H1 (cell line): ENCODE measurements around the gene SLC25A45. TPM values are rescaled to one million over a fixed set of nuclear protein-coding genes. Genes with fewer than 3 reads are reported as not detected.
A peak's percentile ranks its signal among the peaks of the same experiment; 100 is the strongest.

Experiments used
- ASH2L ChIP-seq: fragments of 200-600, 300-600 bp; sonication (generic); IDR thresholded peaks from one replicate; pipeline ENCODE4 v1.7.1; 2017; ENCODE audit warnings: low read length
- BACH1 ChIP-seq: IDR thresholded peaks from 2 replicates; pipeline ENCODE4 v1.6.1; 2012; ENCODE audit warnings: low read length, improper control_type of control experiment
- CHD2 ChIP-seq: IDR thresholded peaks from 2 replicates; pipeline ENCODE4 v1.6.1; 2012; ENCODE audit warnings: low read length, improper control_type of control experiment
- CREB1 ChIP-seq: IDR thresholded peaks from 2 replicates; pipeline ENCODE4 v1.6.1; 2012; ENCODE audit warnings: inconsistent platforms
- EP300 ChIP-seq, 2 experiments: IDR thresholded peaks; 1 replicate in 1 of 2; 2 replicates in 1 of 2; pipeline ENCODE4 v1.6.1; 2011 to 2012; ENCODE audit warnings: low read depth in 2 of 2, low read length in 2 of 2, mild to moderate bottlenecking in 2 of 2, borderline replicate concordance in 1 of 2, inconsistent platforms in 1 of 2, moderate library complexity in 1 of 2
- EZH2 ChIP-seq: fragments of 200-600 bp; sonication (generic); IDR thresholded peaks from 2 replicates; pipeline ENCODE4 v1.7.1; 2012; ENCODE audit warnings: low read depth, mild to moderate bottlenecking, moderate library complexity, low read length, inconsistent platforms; ENCODE audit not compliant: severe bottlenecking
- HDAC2 ChIP-seq, 2 experiments: fragments of 300-600 bp in 1 of 2; sonication (generic) in 1 of 2; IDR thresholded peaks; 2 replicates each; pipeline ENCODE4 v1.6.1; 2011 to 2012; ENCODE audit warnings: low read depth in 2 of 2, low read length in 2 of 2, mild to moderate bottlenecking in 2 of 2, moderate library complexity in 2 of 2, borderline replicate concordance in 1 of 2, inconsistent platforms in 1 of 2
- HDAC6 ChIP-seq: IDR thresholded peaks from one replicate; pipeline ENCODE4 v1.7.1; 2012; ENCODE audit warnings: low read depth, mild to moderate bottlenecking, inconsistent platforms, low read length, moderate library complexity
- PHF8 ChIP-seq: fragments of 200-600 bp; sonication (generic); conservative IDR thresholded peaks from 2 replicates; pipeline ENCODE4 v1.7.1; 2012; ENCODE audit warnings: low read depth, mild to moderate bottlenecking, inconsistent platforms, low read length, moderate library complexity
- POLR2AphosphoS5 ChIP-seq: IDR thresholded peaks from 2 replicates; pipeline ENCODE4 v1.6.1; 2011; ENCODE audit warnings: low read depth, low read length
- RBBP5 ChIP-seq: IDR thresholded peaks from 2 replicates; pipeline ENCODE4 v1.7.1; 2012; ENCODE audit warnings: low read depth, mild to moderate bottlenecking, inconsistent platforms, low read length, moderate library complexity, borderline replicate concordance
- RXRA ChIP-seq: IDR thresholded peaks from 2 replicates; pipeline ENCODE4 v1.6.1; 2011; ENCODE audit warnings: low read depth, mild to moderate bottlenecking, low read length, moderate library complexity; ENCODE audit not compliant: insufficient read depth
- SAP30 ChIP-seq: fragments of 300-600 bp; sonication (generic); IDR thresholded peaks from 2 replicates; pipeline ENCODE4 v1.7.1; 2012; ENCODE audit warnings: low read length, moderate library complexity, mild to moderate bottlenecking, inconsistent platforms; ENCODE audit not compliant: insufficient read depth, insufficient replicate concordance
- SIRT6 ChIP-seq: IDR thresholded peaks from one replicate; pipeline ENCODE4 v1.7.1; 2012; ENCODE audit warnings: low read length, inconsistent platforms
- TAF7 ChIP-seq: optimal IDR thresholded peaks from 2 replicates; pipeline ENCODE3; 2011; ENCODE audit warnings: low read depth, mild to moderate bottlenecking, inconsistent platforms, low read length, moderate library complexity, borderline replicate concordance
- TBP ChIP-seq: IDR thresholded peaks from 2 replicates; pipeline ENCODE4 v1.6.1; 2011; ENCODE audit warnings: low read depth, low read length, improper control_type of control experiment
- TCF12 ChIP-seq: IDR thresholded peaks from 2 replicates; pipeline ENCODE4 v1.6.1; 2011; ENCODE audit warnings: low read depth, mild to moderate bottlenecking, low read length
- YY1 ChIP-seq: IDR thresholded peaks from 2 replicates; pipeline ENCODE4 v1.6.1; 2011; ENCODE audit warnings: low read depth, mild to moderate bottlenecking, low read length
- polyA plus RNA-seq, 7 experiments: library from polyadenylated mRNA; depleted of rRNA in 3 of 7; stranded (reverse) in 5 of 7; unstranded in 2 of 7; fragments of >200 nt in 5 of 7; fragments of 200-250 nt in 2 of 7; gene quantifications; 1 replicate in 5 of 7; 2 replicates in 1 of 7; 4 replicates in 1 of 7; pipeline versions ENCODE4 v1.2.1 to v1.2.3, GENCODE V29; 2011 to 2013; ENCODE audit warnings: missing spikeins in 2 of 7, mixed read lengths in 2 of 7
- total RNA-seq: library from RNA; stranded (reverse); fragmentation: NEBNext Ultra II Directional; extraction: Animal tissue kit (Norgen Biotek cat#: 25700); gene quantifications from 2 replicates; pipeline ENCODE4 v1.2.1, GENCODE V29; 2021
- TF ChIP-seq, protein P1 (sequence below): IDR thresholded peaks from 2 replicates; pipeline ENCODE4 v1.6.1; 2012; ENCODE audit warnings: inconsistent platforms
- TF ChIP-seq, protein P2 (sequence below): IDR thresholded peaks from 2 replicates; pipeline ENCODE4 v1.6.1; 2011; ENCODE audit warnings: low read depth, mild to moderate bottlenecking, low read length; ENCODE audit not compliant: insufficient read depth
- TF ChIP-seq, protein P3 (sequence below): IDR thresholded peaks from 2 replicates; pipeline ENCODE4 v1.6.1; 2012; ENCODE audit warnings: inconsistent platforms

SLC25A45 gene
- total and polyA plus RNA-seq, 2 of the 8 experiments (the other 6 are each of a cell fraction or from before 2014, with no cell fraction given), result 0.54 to 0.59 TPM

DNA sequence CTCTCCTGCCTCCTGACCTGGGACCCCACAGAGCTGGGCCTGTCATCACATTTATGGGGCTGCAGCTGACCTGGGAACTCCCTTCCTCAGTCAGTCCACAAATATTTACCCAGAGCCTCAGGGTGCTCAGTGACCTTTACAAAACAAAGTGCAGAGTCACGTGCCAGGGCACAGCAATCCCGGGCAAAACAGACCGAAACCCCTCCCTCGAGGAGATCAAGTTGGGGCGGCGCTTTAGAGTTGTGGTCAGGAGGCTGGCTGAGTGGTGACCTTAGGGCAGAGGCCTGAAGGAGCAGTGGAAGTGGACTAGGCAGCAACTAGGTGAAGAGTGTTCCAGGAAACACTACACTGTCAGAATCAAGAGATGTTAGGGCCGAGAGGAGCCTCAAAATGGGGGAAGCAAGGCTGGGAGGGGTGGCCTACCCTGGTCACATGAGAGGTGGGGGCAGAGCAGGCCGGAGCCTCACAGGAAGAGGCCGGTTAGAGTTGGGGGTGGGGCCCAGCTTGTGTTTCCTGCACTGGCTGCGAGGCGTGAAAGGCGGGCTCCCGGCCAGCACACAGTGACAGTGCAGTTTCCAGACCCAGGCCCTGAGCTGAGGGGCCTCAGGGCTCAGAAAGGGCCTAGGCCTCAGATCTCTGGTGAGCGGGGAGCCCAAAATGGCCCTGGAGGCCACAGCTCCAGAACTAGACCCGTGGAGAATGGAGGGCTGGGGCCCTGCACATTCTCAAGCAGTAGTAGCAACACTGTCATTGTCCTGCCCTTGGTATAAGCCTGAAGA lies 36.4 kb upstream of the SLC25A45 start (continued):
- TF ChIP-seq EP300 (IDR thresholded peaks at IDR 0.05; ENCODE audit: borderline replicate concordance in 1 of 2, low read depth in 2 of 2, low read length in 2 of 2) (peak; percentile 13 to 75; a peak in 2 of 3 replicates), HDAC2 (IDR thresholded peaks at IDR 0.05; ENCODE audit: borderline replicate concordance in 1 of 2, low read depth in 2 of 2, low read length in 2 of 2) (peak in 1 of 2 experiments; percentile 32; a peak in 1 of 4 replicates), SIRT6 (no peak), PHF8 (no peak), SAP30 (no peak), TCF12 (no peak), RXRA (no peak), ASH2L (peak; percentile 85), TAF7 (peak; percentile 79), BACH1 (peak; percentile 97), YY1 (0 out of 2 replicates have a peak, but pooled peaks have one; percentile 35), RBBP5 (peak; percentile 31; the same call in 1 of the 2 replicates), CREB1 (peak; percentile 53; the same call in 1 of the 2 replicates), HDAC6 (no peak), TBP (peak; percentile 61), POLR2AphosphoS5 (peak; percentile 54; the same call in 1 of the 2 replicates), EZH2 (no peak), CHD2 (no peak; the same call in 1 of the 2 replicates)
- TF ChIP-seq, protein P1, sequence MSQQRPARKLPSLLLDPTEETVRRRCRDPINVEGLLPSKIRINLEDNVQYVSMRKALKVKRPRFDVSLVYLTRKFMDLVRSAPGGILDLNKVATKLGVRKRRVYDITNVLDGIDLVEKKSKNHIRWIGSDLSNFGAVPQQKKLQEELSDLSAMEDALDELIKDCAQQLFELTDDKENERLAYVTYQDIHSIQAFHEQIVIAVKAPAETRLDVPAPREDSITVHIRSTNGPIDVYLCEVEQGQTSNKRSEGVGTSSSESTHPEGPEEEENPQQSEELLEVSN, result peak; percentile 83
- TF ChIP-seq, protein P2, sequence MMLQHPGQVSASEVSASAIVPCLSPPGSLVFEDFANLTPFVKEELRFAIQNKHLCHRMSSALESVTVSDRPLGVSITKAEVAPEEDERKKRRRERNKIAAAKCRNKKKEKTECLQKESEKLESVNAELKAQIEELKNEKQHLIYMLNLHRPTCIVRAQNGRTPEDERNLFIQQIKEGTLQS, result peak; percentile 28; the same call in 1 of the 2 replicates
- TF ChIP-seq, protein P3, sequence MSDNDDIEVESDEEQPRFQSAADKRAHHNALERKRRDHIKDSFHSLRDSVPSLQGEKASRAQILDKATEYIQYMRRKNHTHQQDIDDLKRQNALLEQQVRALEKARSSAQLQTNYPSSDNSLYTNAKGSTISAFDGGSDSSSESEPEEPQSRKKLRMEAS, result peak; percentile 79
